GM12874 (cell line): ENCODE measurements around the gene ELF2.

Experiments used
- CTCF ChIP-seq: IDR thresholded peaks from 2 replicates; pipeline ENCODE4 v1.5.1; 2011; ENCODE audit warnings: low read depth, mild to moderate bottlenecking, control low read depth, low read length, moderate library complexity; ENCODE audit not compliant: insufficient read depth

Gene ELF2

DNA sequence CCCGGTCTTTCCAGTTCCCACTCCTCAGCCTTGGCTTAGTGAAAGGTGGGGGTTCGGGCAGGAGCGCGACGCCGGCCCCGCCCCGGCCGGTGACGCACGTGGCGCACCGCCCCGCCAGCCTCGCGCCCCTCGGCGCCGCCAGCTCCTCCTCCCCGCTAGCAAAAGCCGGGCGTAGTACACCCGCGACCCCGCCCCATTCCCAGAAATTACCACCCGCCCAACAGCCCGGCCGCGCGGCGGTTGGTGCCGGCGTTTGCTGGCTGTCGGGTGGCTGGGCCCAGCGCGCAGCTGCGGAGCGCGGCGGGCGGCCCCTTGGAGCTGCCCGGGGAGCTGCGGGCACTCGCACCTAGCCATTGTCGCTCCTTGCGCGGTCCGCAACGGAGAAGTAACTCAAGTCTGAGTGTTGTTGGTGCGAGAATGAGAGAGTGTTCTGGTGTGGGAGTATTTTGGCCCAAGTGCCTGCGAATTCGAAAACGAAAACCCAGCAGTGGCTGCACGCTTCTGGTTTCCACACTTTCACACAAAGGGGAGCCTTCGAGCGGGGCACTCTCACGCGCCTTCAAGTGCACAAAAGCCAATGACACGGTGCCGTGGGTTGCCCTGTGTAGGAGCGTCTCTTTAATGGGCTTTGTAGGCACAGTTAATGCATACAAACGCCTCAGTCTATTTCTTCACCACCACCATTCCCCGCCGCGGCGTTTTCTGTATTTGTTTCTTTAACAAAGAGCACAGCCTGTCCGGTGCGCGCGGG lies 1.0 kb upstream of the ELF2 start:
- no peak for TF ChIP-seq CTCF

DNA sequence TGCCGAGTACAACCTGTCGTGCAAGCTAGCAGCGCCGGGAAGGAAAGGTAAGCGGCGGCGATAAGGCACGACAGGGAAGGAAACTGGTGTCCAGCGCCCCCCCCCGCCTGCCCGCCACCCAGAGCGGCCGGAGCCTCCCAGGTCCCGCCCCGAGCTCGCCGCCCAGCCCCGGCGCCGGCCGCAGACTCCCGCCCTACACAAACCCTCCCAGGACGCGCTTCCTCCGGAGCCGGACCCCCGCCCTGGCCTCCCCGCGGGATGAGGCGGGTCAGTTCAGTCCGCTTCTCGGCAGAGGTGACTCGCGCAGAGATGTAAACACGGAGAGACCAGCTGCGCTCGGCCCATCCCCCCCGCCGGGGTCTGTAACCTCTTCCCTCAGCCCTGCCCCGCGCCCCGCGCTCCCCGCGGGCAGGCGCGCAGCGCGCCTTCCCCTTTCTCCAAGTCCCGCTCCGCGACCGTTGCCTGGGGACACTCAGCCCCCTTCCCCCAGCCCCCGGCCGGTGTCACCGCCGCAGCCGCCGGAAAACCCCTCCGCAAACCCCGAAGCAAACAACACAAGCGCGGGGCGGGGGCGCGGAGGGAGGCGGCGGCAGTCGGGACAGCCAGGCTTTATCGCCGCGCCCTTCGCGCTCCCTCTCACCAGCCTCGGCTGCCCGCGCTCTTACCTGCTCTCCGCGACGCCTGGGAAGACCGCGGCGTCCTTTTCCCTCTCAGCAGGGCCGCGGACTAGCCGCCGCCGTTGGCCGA lies 543 bp downstream of the ELF2 start:
- no peak for TF ChIP-seq CTCF

DNA sequence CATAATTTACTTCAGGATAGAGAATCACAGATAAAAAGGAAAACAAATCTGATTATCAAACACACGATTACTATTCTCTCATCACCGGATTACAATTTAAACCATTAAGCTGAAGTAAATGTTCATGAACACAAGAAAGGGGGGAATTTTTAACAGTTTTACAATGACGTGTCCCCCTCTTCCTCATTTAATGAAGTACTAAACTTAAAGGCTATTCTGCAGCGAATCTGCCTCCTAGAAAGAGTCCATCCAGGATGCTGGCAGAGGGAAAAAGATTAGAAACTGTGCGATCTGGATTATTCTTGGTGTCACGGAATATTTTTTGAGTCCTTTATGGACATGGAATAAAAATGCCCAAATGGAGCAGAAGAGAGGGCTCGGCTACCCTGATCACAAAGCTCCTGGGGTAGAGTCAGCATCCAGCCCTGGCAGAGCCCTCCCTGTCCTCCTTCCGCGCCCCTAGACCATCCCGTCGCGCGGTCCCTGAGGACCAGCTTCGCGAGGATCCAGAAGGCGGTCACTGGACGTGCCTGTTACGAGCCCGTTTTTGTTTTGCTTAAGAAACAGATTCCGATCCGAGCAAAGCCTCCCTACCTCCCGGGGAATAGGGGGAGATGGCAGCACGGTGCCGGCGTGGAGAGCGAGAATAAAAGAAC lies 1.2 kb downstream of the ELF2 start:
- no peak for TF ChIP-seq CTCF

DNA sequence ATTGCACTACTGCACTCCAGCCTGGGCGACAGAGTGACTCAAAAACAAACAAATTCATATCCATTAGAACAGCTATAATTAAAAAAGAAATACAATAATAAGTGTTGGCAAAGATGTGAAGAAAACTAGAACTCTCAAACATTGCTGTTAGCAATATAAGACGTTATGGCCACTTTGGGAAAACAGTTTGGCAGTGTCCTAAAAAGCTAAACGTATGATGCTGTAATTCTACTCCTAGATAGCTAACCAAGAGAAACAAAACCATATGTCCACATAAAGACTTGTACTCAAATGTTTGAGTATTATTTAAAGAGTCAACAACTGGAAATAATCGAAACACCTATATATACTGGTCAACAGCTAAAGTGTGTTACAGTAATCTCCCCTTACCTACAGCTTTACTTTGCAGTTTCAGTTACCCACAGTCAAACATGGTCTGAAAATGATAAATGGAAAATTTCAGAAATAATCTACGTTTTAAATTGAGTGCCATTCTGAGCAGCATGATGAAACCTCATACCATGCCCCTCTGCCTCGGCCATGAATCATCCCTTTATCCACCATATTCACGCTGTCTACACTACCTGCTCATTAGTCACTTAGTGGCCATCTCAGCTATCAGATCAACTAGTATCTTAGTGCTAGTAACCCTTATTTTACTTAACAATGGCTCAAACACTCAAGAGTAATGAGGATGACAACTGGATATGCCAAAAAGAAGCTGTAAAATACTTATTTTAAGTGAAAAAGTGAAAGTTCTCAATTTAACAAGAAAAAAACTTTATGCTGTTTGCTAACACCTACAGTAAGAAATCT lies 4.9 kb downstream of the ELF2 start:
- no peak for TF ChIP-seq CTCF

DNA sequence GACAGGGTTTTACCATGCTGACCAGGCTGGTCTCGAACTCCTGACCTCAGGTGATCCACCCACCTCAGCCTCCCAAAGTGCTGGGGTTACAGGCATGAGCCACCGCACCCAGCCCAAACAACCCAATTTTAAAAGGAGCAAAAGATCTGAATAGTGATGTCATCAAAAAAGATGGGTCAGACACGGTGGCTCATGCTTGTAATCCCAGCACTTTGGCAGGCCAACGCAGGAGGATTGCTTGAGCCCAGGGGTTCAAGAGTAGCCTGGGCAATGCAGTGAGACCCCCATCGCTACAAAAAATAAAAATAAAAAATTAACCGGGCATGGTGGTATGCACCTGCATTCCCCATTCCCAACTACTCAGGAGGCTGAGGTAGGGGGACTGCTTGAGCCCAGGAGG lies 6.1 kb downstream of the ELF2 start:
- TF ChIP-seq CTCF: no peak

GRCh38 chr4:139167774-139168444 lies 9.1 kb downstream of the ELF2 start:
- TF ChIP-seq CTCF: peak; percentile 37; the same call in 1 of the 2 replicates
